Measurements from ENCODE around the gene CATSPER3.

GRCh38 chr5:134965271-134965825 is 2.4 kb upstream of the CATSPER3 start:
- TF ChIP-seq EZH2 (optimal IDR thresholded peaks at IDR 0.05; ENCODE audit: low read depth, low read length) (no peak), EZH2phosphoT487 (IDR thresholded peaks at IDR 0.05; ENCODE audit: low read length) (no peak)

Data from MM.1S (cell line).